ENCODE results near the gene OST4.

Gene OST4

GRCh38 chr2:27094353-27094984, 23.0 kb upstream of the OST4 start:
- no peak overlapping the region for H3K9ac ChIP-seq (ENCODE audit: low read length)
- no peaks in the 10 kb centered on the region for H3K9me3 ChIP-seq (ENCODE audit: insufficient read depth, low read length)
- H3K4me1 ChIP-seq (ENCODE audit: low read length), result peaks cover 8% of the 10 kb centered on the region; the same call in 1 of the 2 replicates
- H3K27me3 ChIP-seq (ENCODE audit: low read depth, low read length), result no peaks in the 10 kb centered on the region
- H3K79me2 ChIP-seq (ENCODE audit: low read length), result no peaks in the 10 kb centered on the region
- no peak overlapping the region for H3K27ac ChIP-seq (ENCODE audit: low read length)
- no peaks in the 10 kb centered on the region for H4K20me1 ChIP-seq (ENCODE audit: insufficient read depth, low read length)
- no peak overlapping the region for H3K4me2 ChIP-seq (ENCODE audit: low read length)
- H3K4me3 ChIP-seq (ENCODE audit: low read length), result no peak overlapping the region
- no peak overlapping the region for H2AFZ ChIP-seq (ENCODE audit: low read depth, low read length)
- TF ChIP-seq, protein P1, sequence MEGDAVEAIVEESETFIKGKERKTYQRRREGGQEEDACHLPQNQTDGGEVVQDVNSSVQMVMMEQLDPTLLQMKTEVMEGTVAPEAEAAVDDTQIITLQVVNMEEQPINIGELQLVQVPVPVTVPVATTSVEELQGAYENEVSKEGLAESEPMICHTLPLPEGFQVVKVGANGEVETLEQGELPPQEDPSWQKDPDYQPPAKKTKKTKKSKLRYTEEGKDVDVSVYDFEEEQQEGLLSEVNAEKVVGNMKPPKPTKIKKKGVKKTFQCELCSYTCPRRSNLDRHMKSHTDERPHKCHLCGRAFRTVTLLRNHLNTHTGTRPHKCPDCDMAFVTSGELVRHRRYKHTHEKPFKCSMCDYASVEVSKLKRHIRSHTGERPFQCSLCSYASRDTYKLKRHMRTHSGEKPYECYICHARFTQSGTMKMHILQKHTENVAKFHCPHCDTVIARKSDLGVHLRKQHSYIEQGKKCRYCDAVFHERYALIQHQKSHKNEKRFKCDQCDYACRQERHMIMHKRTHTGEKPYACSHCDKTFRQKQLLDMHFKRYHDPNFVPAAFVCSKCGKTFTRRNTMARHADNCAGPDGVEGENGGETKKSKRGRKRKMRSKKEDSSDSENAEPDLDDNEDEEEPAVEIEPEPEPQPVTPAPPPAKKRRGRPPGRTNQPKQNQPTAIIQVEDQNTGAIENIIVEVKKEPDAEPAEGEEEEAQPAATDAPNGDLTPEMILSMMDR (IDR thresholded peaks at IDR 0.05; ENCODE audit: low read depth, low read length), result no peak
- no peaks in the 10 kb centered on the region for H3K36me3 ChIP-seq (replicated peaks; ENCODE audit: low read depth, low read length)

DNA sequence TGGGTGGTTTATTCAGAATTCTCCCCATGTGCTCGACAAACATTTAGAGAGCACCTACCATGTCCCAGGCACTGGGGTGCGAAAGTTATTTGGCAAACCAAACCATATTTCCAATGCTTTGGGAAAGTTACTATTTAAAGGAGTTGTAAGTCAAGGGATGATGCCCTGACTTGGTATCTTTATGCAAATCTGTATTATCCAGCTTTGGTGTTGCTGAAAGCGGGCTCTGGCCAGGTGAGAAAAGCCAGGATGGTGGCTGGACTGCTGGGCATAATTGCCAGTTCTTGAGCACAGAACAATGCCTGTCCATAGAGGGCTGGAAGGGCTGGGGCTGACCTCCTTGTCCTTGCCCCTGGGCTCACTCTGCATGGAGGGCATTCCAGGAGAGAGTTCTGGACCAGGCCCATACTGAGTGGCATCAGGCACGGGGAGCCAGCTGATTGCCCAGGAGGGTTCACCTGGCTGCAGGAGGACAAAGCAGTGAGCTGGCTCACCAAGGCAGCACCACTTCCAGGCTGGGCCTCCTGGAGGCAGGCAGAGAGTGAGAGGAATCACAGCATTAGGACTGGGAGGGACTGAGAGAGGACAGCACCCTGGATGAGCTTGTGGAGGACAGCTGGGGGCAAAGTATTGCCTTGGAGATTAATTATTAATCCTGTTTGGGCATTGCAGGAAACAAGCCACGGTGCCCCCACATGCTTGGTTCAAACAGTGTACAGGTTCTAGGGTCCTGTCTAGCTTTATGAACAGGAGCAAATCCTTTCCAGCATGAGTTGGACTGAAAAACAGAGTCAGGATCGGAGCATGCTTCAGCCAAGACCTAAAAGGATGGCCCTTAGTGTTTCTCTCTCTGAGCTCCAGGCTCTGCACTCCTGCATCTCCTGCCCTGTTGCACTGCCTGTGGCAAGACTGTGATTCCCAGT, 22.2 kb upstream of the OST4 start:
- H3K27ac ChIP-seq (ENCODE audit: low read length), result no peak overlapping the region
- TF ChIP-seq EZH2phosphoT487 (IDR thresholded peaks at IDR 0.05; ENCODE audit: low read depth), result no peak
- TF ChIP-seq, protein P1 (IDR thresholded peaks at IDR 0.05; ENCODE audit: low read depth, low read length), result no peak
- H3K27me3 ChIP-seq (ENCODE audit: low read depth, low read length), result no peaks in the 10 kb centered on the region
- H3K36me3 ChIP-seq (replicated peaks; ENCODE audit: low read depth, low read length), result no peaks in the 10 kb centered on the region
- H4K20me1 ChIP-seq (ENCODE audit: insufficient read depth, low read length), result no peaks in the 10 kb centered on the region
- H3K4me2 ChIP-seq (ENCODE audit: low read length), result no peak overlapping the region
- H3K9me3 ChIP-seq (ENCODE audit: insufficient read depth, low read length), result no peaks in the 10 kb centered on the region
- H3K4me3 ChIP-seq (ENCODE audit: low read length), result no peak overlapping the region
- H3K4me1 ChIP-seq (ENCODE audit: low read length), result peaks cover 8% of the 10 kb centered on the region; the same call in 1 of the 2 replicates
- no peak overlapping the region for H2AFZ ChIP-seq (ENCODE audit: low read depth, low read length)
- no peaks in the 10 kb centered on the region for H3K79me2 ChIP-seq (ENCODE audit: low read length)
- no peak overlapping the region for H3K9ac ChIP-seq (ENCODE audit: low read length)

GRCh38 chr2:27092696-27093429, 21.4 kb upstream of the OST4 start:
- no peak overlapping the region for H3K27ac ChIP-seq (ENCODE audit: low read length)
- no peaks in the 10 kb centered on the region for H4K20me1 ChIP-seq (ENCODE audit: insufficient read depth, low read length)
- no peaks in the 10 kb centered on the region for H3K9me3 ChIP-seq (ENCODE audit: insufficient read depth, low read length)
- no peak overlapping the region for H3K4me3 ChIP-seq (ENCODE audit: low read length)
- no peaks in the 10 kb centered on the region for H3K79me2 ChIP-seq (ENCODE audit: low read length)
- H2AFZ ChIP-seq (ENCODE audit: low read depth, low read length), result no peak overlapping the region
- no peaks in the 10 kb centered on the region for H3K27me3 ChIP-seq (ENCODE audit: low read depth, low read length)
- H3K4me2 ChIP-seq (ENCODE audit: low read length), result no peak overlapping the region
- TF ChIP-seq, protein P1 (IDR thresholded peaks at IDR 0.05; ENCODE audit: low read depth, low read length), result no peak
- TF ChIP-seq EZH2phosphoT487 (IDR thresholded peaks at IDR 0.05; ENCODE audit: low read depth), result no peak
- H3K9ac ChIP-seq (ENCODE audit: low read length), result no peak overlapping the region
- no peaks in the 10 kb centered on the region for H3K36me3 ChIP-seq (replicated peaks; ENCODE audit: low read depth, low read length)
- H3K4me1 ChIP-seq (ENCODE audit: low read length), result peaks cover 8% of the 10 kb centered on the region; the same call in 1 of the 2 replicates
